CD4-positive, alpha-beta memory T cell (primary cell): Measurements from ENCODE around the gene RRP7A. TPM values are rescaled to one million over a fixed set of nuclear protein-coding genes. Genes with fewer than 3 reads are reported as not detected.
A peak's percentile ranks its signal among the peaks of the same experiment; 100 is the strongest.
"Not testable (repeated sequence)": the region's sequence is repeated elsewhere in the genome, so short reads cannot be mapped to it uniquely, and the experiment has no call there.

Source experiments
- CTCF ChIA-PET: fragments of 350-600 bp; sonication (Branson Sonifier 250); formaldehyde crosslinking; loops from one replicate; lab custom pipeline; 2021; ENCODE audit warnings: inconsistent platforms; ENCODE audit not compliant: partially characterized antibody; lab: Charles Lee
- POLR2A ChIA-PET: fragments of 350-600 bp; sonication (Branson Sonifier 250); formaldehyde crosslinking; loops from one replicate; lab custom pipeline; 2021; ENCODE audit not compliant: partially characterized antibody; lab: Charles Lee
- DNase-seq, 5 donors: peaks; one replicate each; pipeline versions ENCODE4 v3.0.0 to v3.0.0-alpha.2; 2020 to 2022; ENCODE audit warnings: mixed read lengths in 1 of 5
- H3K27ac ChIP-seq: one replicate; pipeline ENCODE4 v1.7.0; 2013; ENCODE audit warnings: low read depth, low read length
- H3K27me3 ChIP-seq: 2 replicates; pipeline ENCODE4 v1.7.0; 2013; ENCODE audit warnings: mild to moderate bottlenecking, low read length, moderate library complexity; ENCODE audit not compliant: insufficient read depth
- H3K36me3 ChIP-seq: 2 replicates; pipeline ENCODE4 v1.7.0; 2013; ENCODE audit warnings: mild to moderate bottlenecking, low read length, moderate library complexity; ENCODE audit not compliant: insufficient read depth
- H3K4me1 ChIP-seq: 2 replicates; pipeline ENCODE4 v1.7.0; 2013; ENCODE audit warnings: mild to moderate bottlenecking, low read length, moderate library complexity; ENCODE audit not compliant: insufficient read depth
- H3K4me3 ChIP-seq, 2 donors: one replicate each; pipeline ENCODE4 v1.7.0; 2013; ENCODE audit warnings: low read length in 2 of 2, mild to moderate bottlenecking in 1 of 2
- H3K9me3 ChIP-seq, 2 donors: one replicate each; pipeline ENCODE4 v1.7.0; 2013; ENCODE audit warnings: low read length in 2 of 2, control low read depth in 1 of 2; ENCODE audit not compliant: control insufficient read depth in 1 of 2
- H3K27ac Mint-ChIP-seq, 7 donors: one replicate each; pipeline ENCODE4 v1.8.0; 2020 to 2021; ENCODE audit warnings: mixed read lengths in 7 of 7, mild to moderate bottlenecking in 6 of 7, inconsistent platforms in 3 of 7, moderate library complexity in 3 of 7
- H3K27me3 Mint-ChIP-seq, 2 donors: one replicate each; pipeline ENCODE4 v1.8.0; 2020 to 2021; ENCODE audit warnings: mixed read lengths in 2 of 2
- H3K36me3 Mint-ChIP-seq, 2 donors: one replicate each; pipeline ENCODE4 v1.8.0; 2020 to 2021; ENCODE audit warnings: mixed read lengths in 2 of 2, inconsistent platforms in 1 of 2, mild to moderate bottlenecking in 1 of 2
- H3K4me1 Mint-ChIP-seq, 4 donors: one replicate each; pipeline ENCODE4 v1.8.0; 2020 to 2021; ENCODE audit warnings: mixed read lengths in 4 of 4, mild to moderate bottlenecking in 1 of 4
- H3K4me3 Mint-ChIP-seq, 8 donors: one replicate each; pipeline ENCODE4 v1.8.0; 2020 to 2021; ENCODE audit warnings: mixed read lengths in 8 of 8, mild to moderate bottlenecking in 7 of 8, moderate library complexity in 6 of 8, inconsistent platforms in 3 of 8
- H3K9me3 Mint-ChIP-seq, 8 donors: one replicate each; pipeline ENCODE4 v1.8.0; 2020 to 2021; ENCODE audit warnings: mixed read lengths in 8 of 8, mild to moderate bottlenecking in 5 of 8, inconsistent platforms in 3 of 8, moderate library complexity in 1 of 8
- intact Hi-C: fragments of 100-400 bp; cut with micrococcal nuclease; formaldehyde crosslinking; loops from one replicate; pipeline ENCODE4 v1.15.1; 2023
- polyA plus RNA-seq, 2 donors: library from polyadenylated mRNA; unstranded; fragments of 300-500 nt; fragmentation: Illumina TruSeq; gene quantifications; one replicate each; pipeline ENCODE4 v1.2.3, GENCODE V29; 2021
- total RNA-seq, 2 experiments: library from RNA; stranded (reverse); gene quantifications; one replicate each; pipeline ENCODE4 v1.2.3, GENCODE V29; 2021

RRP7A gene
- total and polyA plus RNA-seq, 4 experiments from 2014 or later: 56.9 to 104 (median 77.9) TPM

DNA sequence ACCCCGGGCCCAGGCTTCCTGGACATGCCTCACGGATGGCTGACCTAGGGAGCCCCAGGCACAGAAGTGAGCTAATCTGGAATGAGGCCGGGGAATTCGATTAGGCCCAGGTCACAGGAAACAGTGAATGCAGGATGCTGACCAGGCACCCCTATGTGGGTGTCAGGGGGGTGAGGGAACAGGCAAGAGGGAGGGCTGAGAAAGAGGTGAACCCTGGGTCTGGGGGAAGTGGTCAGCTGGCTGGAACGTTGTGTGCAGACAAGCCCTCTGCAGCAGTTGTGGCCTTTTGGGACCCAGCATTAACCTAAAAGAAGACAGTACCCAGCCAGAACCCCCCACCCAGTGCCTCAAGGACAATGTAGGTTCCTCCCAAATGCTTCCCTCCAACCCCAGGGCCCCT, 42.3 kb upstream of the RRP7A start:
- Histone ChIP-seq H3K9me3 (no peaks in the 10 kb centered on the region), H3K27ac (no peak overlapping the region), H3K36me3 (no peaks in the 10 kb centered on the region), H3K4me1 (no peaks in the 10 kb centered on the region), H3K27me3 (no peaks in the 10 kb centered on the region), H3K4me3 (no peak overlapping the region)
- Mint-ChIP-seq H3K36me3 (no peaks in the 10 kb centered on the region), H3K4me3 (no peak overlapping the region), H3K9me3 (peaks cover 0 to 3% (median 0%) of the 10 kb centered on the region in 8 donors), H3K27me3 (no peaks in the 10 kb centered on the region), H3K27ac (peak overlapping the region in 1 of 7 donors; percentile 47), H3K4me1 (peaks cover 0 to 3% (median 0%) of the 10 kb centered on the region in 4 donors)
- POLR2A ChIA-PET: interaction anchor here (1.0 kb wide), 1 partner anchor 8 kb away, joined by 3 read pairs; the partner anchor contains the start of gene SERHL2
- DNase-seq: no peak
- intact Hi-C loops: no loop called here
- CTCF ChIA-PET: interaction anchor here (0.8 kb wide), 1 partner anchor 28 kb away, joined by 3 read pairs; no protein-coding TSS in a partner anchor

DNA sequence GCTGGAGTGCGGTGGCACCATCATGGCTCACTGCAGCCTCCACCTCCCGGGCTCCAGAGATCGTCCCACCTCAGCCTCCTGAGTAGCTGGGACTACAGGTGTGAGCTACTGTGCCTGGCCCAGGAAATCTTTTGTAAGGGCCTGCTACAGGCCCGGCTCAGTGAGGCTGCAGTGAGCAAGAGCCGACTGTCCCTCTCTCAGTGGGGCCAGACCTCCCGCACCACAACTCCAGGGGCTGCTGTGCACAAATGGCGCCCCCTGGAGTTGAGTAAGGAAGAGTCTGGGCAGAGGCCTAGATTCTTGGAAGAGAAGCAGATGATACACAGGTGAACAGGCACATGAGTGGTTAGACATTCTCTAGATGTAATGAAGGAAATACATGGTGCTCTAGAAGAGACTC, 41.2 kb upstream of the RRP7A start:
- CTCF ChIA-PET: no interaction called here
- intact Hi-C loops: no loop called here

GRCh38 chr22:42560381-42560780, 40.8 kb upstream of the RRP7A start:
- peak overlapping the region in 2 of 7 donors; percentile 12 to 61 for H3K27ac Mint-ChIP-seq
- CTCF ChIA-PET: no interaction called here
- no peak for DNase-seq
- H3K4me1 ChIP-seq: no peaks in the 10 kb centered on the region
- intact Hi-C loops: no loop called here
- H3K27me3 ChIP-seq: no peaks in the 10 kb centered on the region
- no peaks in the 10 kb centered on the region for H3K36me3 ChIP-seq
- H3K4me3 Mint-ChIP-seq: no peak overlapping the region
- H3K27ac ChIP-seq: no peak overlapping the region
- no peaks in the 10 kb centered on the region for H3K9me3 ChIP-seq
- POLR2A ChIA-PET: interaction anchor here (1.8 kb wide), 1 partner anchor 9 kb away, joined by 6 read pairs; no protein-coding TSS in a partner anchor
- H3K27me3 Mint-ChIP-seq: no peaks in the 10 kb centered on the region
- no peak overlapping the region for H3K4me3 ChIP-seq
- peaks cover 0 to 3% (median 0%) of the 10 kb centered on the region in 8 donors for H3K9me3 Mint-ChIP-seq
- no peaks in the 10 kb centered on the region for H3K36me3 Mint-ChIP-seq
- peaks cover 0 to 3% (median 0%) of the 10 kb centered on the region in 4 donors for H3K4me1 Mint-ChIP-seq

More for the DNA sequence above, 41.2 kb upstream of the RRP7A start:
- no peak overlapping the region for H3K4me3 ChIP-seq
- H3K9me3 ChIP-seq: no peaks in the 10 kb centered on the region
- no peaks in the 10 kb centered on the region for H3K27me3 ChIP-seq
- Mint-ChIP-seq H3K9me3 (peaks cover 0 to 3% (median 0%) of the 10 kb centered on the region in 8 donors), H3K36me3 (no peaks in the 10 kb centered on the region), H3K27me3 (no peaks in the 10 kb centered on the region), H3K4me3 (no peak overlapping the region), H3K27ac (peak overlapping the region in 2 of 7 donors; percentile 25 to 72), H3K4me1 (peaks cover 0 to 3% (median 0%) of the 10 kb centered on the region in 4 donors)
- H3K4me1 ChIP-seq: no peaks in the 10 kb centered on the region
- no peak for DNase-seq
- H3K27ac ChIP-seq: no peak overlapping the region
- no peaks in the 10 kb centered on the region for H3K36me3 ChIP-seq
- POLR2A ChIA-PET: interaction anchor here (1.8 kb wide), 1 partner anchor 9 kb away, joined by 6 read pairs; no protein-coding TSS in a partner anchor

GRCh38 chr22:42553475-42554361, 34.1 kb upstream of the RRP7A start, which contains the start of gene SERHL2:
Gene SERHL2, plus strand, starts transcription at chr22:42553956. Its CDS starts 65 bp downstream, at chr22:42554021.
- no peaks in the 10 kb centered on the region for H3K36me3 ChIP-seq
- H3K9me3 Mint-ChIP-seq: no peaks in the 10 kb centered on the region
- POLR2A ChIA-PET: interaction anchor here (0.8 to 1.0 kb wide), 2 partner anchors 9 to 91 kb away, joined by 3 read pairs; no protein-coding TSS in a partner anchor
- H3K27ac ChIP-seq: no peak within 1 kb of the TSS
- H3K36me3 Mint-ChIP-seq: no peaks in the 10 kb centered on the region
- intact Hi-C loops: loop anchor here (2.0 kb wide), 3 partner anchors 21 to 587 kb away; no protein-coding TSS in a partner anchor
- H3K4me3 Mint-ChIP-seq: peak within 1 kb of the TSS; percentile 78 to 90 (median 82)
- no peaks in the 10 kb centered on the region for H3K9me3 ChIP-seq
- peak within 1 kb of the TSS; percentile 61 to 66 for H3K4me3 ChIP-seq
- CTCF ChIA-PET: interaction anchor here (1.1 kb wide), 1 partner anchor 22 kb away, joined by 3 read pairs; no protein-coding TSS in a partner anchor
- H3K27me3 ChIP-seq: no peaks in the 10 kb centered on the region
- peaks cover 9 to 29% (median 11%) of the 10 kb centered on the region in 4 donors for H3K4me1 Mint-ChIP-seq
- DNase-seq: peak; percentile 74 to 88 (median 79)
- H3K27me3 Mint-ChIP-seq: no peaks in the 10 kb centered on the region
- peak within 1 kb of the TSS in 5 of 7 donors; percentile 41 to 85 (median 80) for H3K27ac Mint-ChIP-seq
- peaks cover 16% of the 10 kb centered on the region for H3K4me1 ChIP-seq

GRCh38 chr22:42552294-42552647, 32.7 kb upstream of the RRP7A start:
- peaks cover 9 to 29% (median 11%) of the 10 kb centered on the region in 4 donors for H3K4me1 Mint-ChIP-seq
- H3K9me3 Mint-ChIP-seq, H3K36me3 Mint-ChIP-seq, H3K36me3 ChIP-seq, H3K27ac ChIP-seq, H3K4me3 ChIP-seq, H3K27me3 ChIP-seq, H3K27me3 Mint-ChIP-seq, H3K9me3 ChIP-seq, DNase-seq: not testable (repeated sequence)
- H3K27ac Mint-ChIP-seq: peak overlapping the region; percentile 86 to 95 (median 93)
- intact Hi-C loops: loop anchor here (2.0 kb wide), 3 partner anchors 19 to 585 kb away; no protein-coding TSS in a partner anchor
- ChIA-PET POLR2A (interaction anchor here (1.2 to 1.6 kb wide), 2 partner anchors 19 to 771 kb away, joined by 3 read pairs; no protein-coding TSS in a partner anchor), CTCF (interaction anchor here (1.1 kb wide), 1 partner anchor 19 kb away, joined by 3 read pairs; no protein-coding TSS in a partner anchor)
- H3K4me3 Mint-ChIP-seq: peak overlapping the region; percentile 79 to 90 (median 86)
- peaks cover 16% of the 10 kb centered on the region for H3K4me1 ChIP-seq

- POLR2A ChIA-PET: interaction anchor here (1.2 kb wide), 1 partner anchor 68 kb away, joined by 3 read pairs; no protein-coding TSS in a partner anchor
- CTCF ChIA-PET: interaction anchor here (0.5 to 1.9 kb wide), 2 partner anchors 16 to 596 kb away, joined by 4 to 10 read pairs; no protein-coding TSS in a partner anchor
- Mint-ChIP-seq H3K9me3 (no peaks in the 10 kb centered on the region), H3K36me3 (no peaks in the 10 kb centered on the region), H3K4me3 (peak overlapping the region in 1 of 8 donors; percentile 1), H3K27ac (peak overlapping the region in 1 of 7 donors; percentile 43), H3K4me1 (peaks cover 9 to 29% (median 11%) of the 10 kb centered on the region in 4 donors), H3K27me3 (no peaks in the 10 kb centered on the region)
- H3K27ac ChIP-seq: no peak overlapping the region
- no peak overlapping the region for H3K4me3 ChIP-seq
- no peaks in the 10 kb centered on the region for H3K27me3 ChIP-seq
- H3K9me3 ChIP-seq: no peaks in the 10 kb centered on the region
- no peaks in the 10 kb centered on the region for H3K36me3 ChIP-seq
- H3K4me1 ChIP-seq: peaks cover 16% of the 10 kb centered on the region
- no peak for DNase-seq
- intact Hi-C loops: no loop called here
These were observed 29.9 kb upstream of the RRP7A start for GRCh38 chr22:42549331-42550060.
